ENCODE data around the gene OTC.

The OTC gene

GRCh38 chrX:38357747-38358673 lies 5.6 kb downstream of the OTC start:
- DNase-seq: no peak

GRCh38 chrX:38363046-38363445 lies 10.6 kb downstream of the OTC start:
- DNase-seq: no peak

DNA sequence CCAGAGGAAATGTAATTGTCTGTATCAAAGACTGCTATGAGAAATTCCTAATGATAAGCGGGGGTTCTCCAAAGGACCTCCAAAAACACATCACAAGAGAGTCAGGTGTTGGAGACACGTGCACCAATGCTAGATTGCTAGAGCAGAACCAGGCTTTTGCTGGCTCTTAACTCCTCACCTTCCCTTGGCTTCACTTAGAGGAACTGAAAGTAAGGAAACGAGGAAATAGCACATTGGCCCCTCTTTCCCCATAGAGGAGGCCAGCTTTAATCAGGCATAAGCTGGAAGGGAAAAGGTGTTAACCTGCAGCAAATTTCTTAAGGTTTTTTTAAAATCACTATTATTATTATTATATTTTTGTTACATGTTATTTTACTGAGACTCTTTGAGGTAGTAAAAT lies 13.6 kb downstream of the OTC start:
- no peak for DNase-seq

GRCh38 chrX:38368774-38369173 lies 16.4 kb downstream of the OTC start:
- DNase-seq: no peak

DNA sequence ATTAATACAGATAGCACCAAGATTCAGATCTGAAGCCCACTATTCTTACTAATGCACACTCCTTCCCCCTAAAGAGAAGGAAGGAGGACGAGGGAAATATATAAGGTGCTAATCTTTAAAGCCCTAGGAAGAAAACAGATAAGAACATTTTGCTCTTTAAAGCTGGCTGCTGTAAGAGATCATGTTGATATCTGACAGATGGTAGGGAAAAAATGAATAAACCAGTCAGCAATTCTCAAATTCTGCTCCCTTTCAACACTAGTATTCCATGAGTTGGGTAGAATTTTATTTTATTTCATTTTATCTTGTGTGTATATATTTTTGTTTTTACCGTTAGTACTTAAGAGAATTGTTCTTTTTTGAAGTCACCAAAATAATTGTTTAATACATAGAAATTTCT lies 19.2 kb downstream of the OTC start:
- DNase-seq: no peak

DNA sequence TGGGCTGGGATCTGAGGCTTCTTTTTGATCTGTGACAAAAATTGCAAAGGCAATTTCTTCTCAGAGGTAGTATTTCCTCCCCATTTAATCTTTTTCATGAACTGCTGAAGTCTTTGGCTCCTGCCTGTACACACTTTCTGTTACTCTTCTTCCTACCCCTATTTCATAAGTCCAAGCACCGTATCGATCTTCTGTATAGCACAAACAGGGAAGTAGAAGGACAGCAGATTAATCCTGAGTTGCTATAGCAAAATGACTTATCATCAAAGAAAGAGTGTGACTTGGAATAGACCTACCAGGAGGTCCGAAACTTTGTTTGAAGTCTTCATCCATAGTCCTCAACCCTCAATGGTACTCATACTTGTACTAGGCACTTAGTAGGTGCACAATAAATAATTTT lies 22.0 kb downstream of the OTC start:
- no peak for DNase-seq

- no peak for DNase-seq
Observed at GRCh38 chrX:38375891-38376290, 23.5 kb downstream of the OTC start.

GRCh38 chrX:38376747-38377146 lies 24.3 kb downstream of the OTC start:
- DNase-seq: no peak

DNA sequence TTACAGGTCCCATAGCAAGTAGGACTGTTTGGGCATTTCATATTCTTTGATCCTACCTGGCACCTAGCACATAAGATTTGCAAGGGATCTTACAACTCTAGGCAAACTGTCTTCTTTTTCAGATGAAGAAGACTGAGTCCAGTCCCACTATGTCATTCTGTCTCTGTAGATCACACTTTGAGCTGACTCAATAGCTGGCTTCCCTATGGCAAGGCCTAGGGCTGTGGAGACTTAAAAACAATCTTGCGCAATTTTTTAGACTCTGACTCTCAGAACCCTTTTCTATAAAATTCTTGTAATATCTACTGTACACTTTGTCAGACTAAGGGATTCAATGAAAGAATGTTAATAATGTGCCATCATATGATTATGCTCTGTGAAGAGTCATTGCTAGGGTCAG lies 26.7 kb downstream of the OTC start:
- DNase-seq: no peak

DNA sequence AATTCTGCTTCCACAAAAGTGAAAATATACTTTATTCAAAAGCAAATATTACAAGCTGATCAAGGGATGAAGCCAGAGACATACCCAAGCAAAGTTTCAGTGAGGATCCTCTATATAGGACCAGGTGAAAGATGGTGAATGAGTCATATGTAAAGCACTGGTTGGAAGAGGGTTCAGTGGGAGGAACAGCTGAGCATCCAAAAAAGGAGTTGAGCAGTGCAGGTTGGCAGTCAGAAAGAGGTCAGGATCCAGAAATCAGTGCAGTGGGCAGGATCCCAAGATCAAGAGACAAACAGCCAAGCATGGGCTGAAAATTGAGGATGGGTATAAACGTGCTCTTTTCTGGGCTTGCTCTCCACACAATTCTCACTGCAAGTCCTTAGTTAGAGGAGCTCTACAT lies 30.3 kb downstream of the OTC start:
- no peak for DNase-seq

- DNase-seq: no peak
Observed at GRCh38 chrX:38400389-38400910, 48.0 kb downstream of the OTC start.

DNA sequence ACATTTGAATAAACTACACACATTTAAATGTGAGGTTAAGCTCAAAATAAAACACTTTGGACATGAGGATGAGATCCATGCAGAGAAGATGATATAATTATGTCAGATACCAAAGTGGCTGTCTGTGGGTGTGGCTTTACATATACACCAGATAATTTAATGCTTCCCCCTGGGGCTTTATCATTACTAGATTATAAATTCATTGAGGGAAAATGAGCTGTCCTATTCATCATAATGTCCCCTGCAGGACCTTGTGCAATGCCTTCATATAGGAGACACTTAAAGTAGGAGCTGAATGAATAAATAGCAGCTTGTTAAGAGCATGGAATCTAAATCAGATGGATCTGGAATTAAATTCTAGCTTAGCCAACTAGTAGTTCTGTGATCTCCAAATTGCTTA lies 49.7 kb downstream of the OTC start:
- no peak for DNase-seq

GRCh38 chrX:38403834-38404233 lies 51.4 kb downstream of the OTC start:
- DNase-seq: no peak

DNA sequence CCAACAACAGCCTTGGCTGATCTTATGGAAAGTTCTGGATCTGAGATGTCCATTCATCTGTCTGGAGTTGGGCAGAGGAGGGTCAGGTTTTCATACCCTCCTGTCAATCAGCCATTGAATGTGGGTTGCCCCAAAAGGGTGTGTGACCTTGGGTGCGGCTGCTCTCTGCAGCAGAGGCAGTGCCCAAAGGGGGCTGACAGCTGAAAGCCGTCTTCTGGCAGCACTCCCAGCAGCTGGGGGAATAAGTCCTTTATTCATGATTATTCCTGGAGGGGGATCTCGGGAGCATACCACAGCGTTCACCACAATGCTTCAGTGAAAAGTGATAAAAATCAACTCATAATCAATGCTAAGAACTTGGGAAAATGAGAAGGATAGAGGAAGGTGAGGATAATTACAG lies 54.7 kb downstream of the OTC start:
- no peak for DNase-seq

DNA sequence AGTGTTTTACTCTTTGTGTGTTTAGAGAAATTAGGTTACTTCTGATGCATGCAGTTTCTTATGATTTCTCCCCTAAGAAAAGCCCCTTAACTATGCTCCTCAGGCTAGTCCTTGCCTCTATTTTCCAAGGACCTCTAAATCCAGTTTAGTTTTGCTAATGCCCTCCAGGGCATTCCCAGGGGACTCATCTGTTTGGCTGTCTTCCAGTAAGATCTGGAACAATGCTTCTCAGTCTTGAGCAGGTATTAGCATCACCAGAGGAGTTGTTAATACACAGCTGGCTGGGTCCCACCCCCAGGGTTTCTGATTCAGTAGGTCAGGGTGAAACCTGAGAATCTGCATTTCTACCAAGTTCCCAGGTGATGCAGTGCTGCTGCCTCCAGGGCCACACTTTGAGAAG lies 56.9 kb downstream of the OTC start:
- no peak for DNase-seq

GRCh38 chrX:38426785-38427184 lies 74.4 kb downstream of the OTC start:
- no peak for DNase-seq

DNA sequence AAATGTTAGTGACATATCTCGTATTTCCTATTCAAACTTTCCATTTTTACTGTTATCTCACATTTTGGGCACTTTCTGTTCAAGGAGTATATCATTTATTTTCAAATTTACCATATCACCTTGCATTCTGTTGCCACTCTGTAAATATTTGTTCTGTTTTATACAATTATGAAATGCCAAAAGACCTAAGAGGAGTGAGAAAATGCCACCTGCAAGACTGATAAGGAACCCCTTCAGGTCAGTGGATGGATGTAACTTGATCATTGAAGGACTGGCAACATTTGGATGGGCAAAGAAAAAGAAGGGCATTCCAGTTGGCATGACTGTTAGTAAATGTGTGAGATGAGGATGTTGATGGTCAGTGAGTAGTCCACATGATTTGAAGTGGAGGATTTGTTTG lies 79.1 kb downstream of the OTC start:
- DNase-seq: no peak

- DNase-seq: no peak
Observed at GRCh38 chrX:38435130-38435529, 82.7 kb downstream of the OTC start.

DNA sequence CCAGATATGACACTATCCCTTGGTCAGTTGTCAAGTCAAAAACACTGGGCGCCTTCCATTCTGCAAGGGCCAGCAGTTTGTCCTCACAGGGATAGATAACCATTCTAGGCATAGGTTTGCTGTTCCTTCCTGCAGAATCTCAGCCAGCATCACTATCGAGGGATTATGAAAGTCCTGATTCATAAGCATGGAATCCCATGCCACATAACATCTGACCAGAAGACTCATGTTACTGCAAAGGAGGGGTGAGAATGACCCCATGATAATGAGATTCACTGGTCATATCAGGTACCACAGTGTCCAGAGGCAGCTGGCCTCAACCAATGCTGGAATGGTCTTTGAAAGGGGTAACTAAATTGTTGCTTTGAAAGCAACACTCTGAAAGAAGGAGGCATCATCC lies 84.7 kb downstream of the OTC start:
- DNase-seq: no peak

- no peak for DNase-seq
Observed at GRCh38 chrX:38438321-38438720, 85.9 kb downstream of the OTC start.

DNA sequence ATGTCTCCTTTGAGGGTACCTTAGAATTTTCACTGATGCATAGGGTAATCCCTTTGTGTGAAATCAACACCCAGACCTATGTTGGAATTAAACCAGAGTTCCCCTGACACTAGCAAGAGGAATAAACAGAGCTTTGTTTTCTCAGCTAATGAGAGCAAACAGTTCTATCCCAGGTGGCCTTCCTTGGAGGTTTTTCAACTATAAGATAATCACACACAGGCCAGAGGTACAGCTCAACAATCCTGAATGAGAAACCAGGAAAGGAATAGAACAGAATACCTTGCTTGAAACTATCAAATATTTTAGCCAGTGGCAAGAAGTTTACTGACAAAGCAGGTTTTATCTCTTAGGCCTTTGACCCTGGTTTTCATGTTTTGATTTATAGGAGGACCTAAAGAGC lies 100.2 kb downstream of the OTC start:
- no peak for DNase-seq

DNA sequence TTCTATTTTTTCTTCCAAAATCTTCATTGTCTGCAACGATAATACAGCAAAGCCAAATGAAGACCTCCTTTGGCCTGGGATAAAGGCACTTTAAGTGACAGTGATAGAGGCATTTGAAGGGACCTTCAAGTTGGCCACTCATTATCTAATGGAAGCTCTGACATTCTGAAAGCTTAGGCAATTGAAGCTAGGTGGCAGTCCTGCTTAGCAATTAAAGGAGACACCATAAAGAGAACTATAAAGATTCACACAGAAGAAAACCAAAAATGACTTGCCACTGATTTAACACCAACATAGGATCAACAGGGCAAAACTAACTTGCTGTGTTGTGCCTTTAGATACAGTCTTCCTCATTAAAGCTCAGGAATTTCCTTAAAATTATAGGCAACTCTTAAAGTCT lies 105.7 kb downstream of the OTC start:
- no peak for DNase-seq

- no peak for DNase-seq
Observed at GRCh38 chrX:38462257-38462656, 109.9 kb downstream of the OTC start.

DNA sequence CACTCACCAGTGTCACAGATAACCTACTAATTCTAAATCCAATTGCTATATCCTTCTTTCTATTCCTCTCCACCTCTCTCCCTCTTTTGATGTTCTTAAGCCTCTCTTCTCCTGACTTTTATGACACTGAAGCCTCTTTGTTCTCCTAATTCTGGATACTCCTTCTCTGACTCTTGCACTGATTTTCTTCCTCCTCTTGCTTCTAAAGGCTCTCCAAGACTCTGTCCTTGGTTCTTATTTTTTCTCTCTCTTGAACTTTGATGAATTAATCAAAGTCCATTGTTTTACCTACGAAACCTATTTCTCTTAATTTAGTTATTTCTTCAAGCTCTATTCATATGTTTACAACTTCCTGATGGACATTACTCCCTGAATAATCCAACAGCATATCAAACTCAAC lies 113.3 kb downstream of the OTC start:
- no peak for DNase-seq

DNA sequence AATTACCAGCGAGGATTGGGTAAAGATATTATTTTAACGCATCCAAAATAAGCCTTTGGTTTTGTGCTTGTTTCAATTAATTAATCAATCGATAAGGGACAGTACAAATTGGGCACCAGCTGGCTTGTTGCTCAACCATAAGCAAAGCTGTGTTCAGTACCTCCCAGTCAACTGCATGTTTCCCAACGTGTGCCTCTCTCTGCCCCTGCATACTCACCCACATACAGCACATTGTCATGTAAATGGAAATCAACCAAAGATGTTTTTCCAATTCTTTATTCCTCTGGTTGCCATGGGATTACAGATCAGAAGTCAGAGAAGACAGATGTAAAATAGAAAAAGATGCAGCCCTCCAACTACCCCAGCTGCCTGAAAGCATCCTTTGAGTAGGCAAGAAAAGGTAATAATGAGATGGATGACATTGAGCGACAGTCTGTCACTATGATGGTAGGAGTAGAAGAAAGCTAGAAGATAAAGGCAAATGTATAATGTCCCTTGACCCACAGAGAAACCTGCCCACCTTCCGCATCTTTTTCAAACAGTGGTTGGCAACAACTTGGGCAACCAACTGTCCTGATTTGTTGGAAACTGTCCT lies 116.3 kb downstream of the OTC start:
- DNase-seq: no peak

All from GDM1 (cell line).